ENCODE results near the gene CACNG4. TPM values are rescaled to one million over a fixed set of nuclear protein-coding genes. Genes with fewer than 3 reads are reported as not detected.

The CACNG4 gene
- total RNA-seq, 1 donor from 2014 or later = 27.5 TPM

- no peaks in the 10 kb centered on the region for H3K9me3 Mint-ChIP-seq
- H3K4me3 Mint-ChIP-seq = no peak overlapping the region
- no peak overlapping the region for H3K27ac Mint-ChIP-seq
- H3K27me3 Mint-ChIP-seq = peaks cover 3% of the 10 kb centered on the region
- H3K4me1 Mint-ChIP-seq (ENCODE audit: unreplicated experiment) = peaks cover 12% of the 10 kb centered on the region
- H3K36me3 Mint-ChIP-seq = no peaks in the 10 kb centered on the region
- DNase-seq (ENCODE audit: extremely low spot score, unreplicated experiment) = no peak
- TF ChIP-seq CTCF (conservative IDR thresholded peaks at IDR 0.05) = no peak
Measured at GRCh38 chr17:66957343-66957742, 7.2 kb upstream of the CACNG4 start.

- Mint-ChIP-seq H3K9me3 (no peaks in the 10 kb centered on the region), H3K27ac (peak overlapping the region; percentile 53), H3K27me3 (peaks cover 10% of the 10 kb centered on the region), H3K36me3 (no peaks in the 10 kb centered on the region), H3K4me3 (no peak overlapping the region), H3K4me1 (ENCODE audit: unreplicated experiment) (peaks cover 10% of the 10 kb centered on the region)
- no peak for TF ChIP-seq CTCF (conservative IDR thresholded peaks at IDR 0.05)
- no peak for DNase-seq (ENCODE audit: extremely low spot score, unreplicated experiment)
Measured at GRCh38 chr17:66957951-66958579, 6.4 kb upstream of the CACNG4 start.

GRCh38 chr17:66959641-66960375 lies 4.7 kb upstream of the CACNG4 start:
- H3K27me3 Mint-ChIP-seq = peaks cover 21% of the 10 kb centered on the region
- no peak for DNase-seq (ENCODE audit: extremely low spot score, unreplicated experiment)
- H3K4me3 Mint-ChIP-seq = no peak overlapping the region
- no peak overlapping the region for H3K27ac Mint-ChIP-seq
- H3K4me1 Mint-ChIP-seq (ENCODE audit: unreplicated experiment) = peaks cover 19% of the 10 kb centered on the region
- no peaks in the 10 kb centered on the region for H3K9me3 Mint-ChIP-seq
- no peaks in the 10 kb centered on the region for H3K36me3 Mint-ChIP-seq
- no peak for TF ChIP-seq CTCF (conservative IDR thresholded peaks at IDR 0.05)

DNA sequence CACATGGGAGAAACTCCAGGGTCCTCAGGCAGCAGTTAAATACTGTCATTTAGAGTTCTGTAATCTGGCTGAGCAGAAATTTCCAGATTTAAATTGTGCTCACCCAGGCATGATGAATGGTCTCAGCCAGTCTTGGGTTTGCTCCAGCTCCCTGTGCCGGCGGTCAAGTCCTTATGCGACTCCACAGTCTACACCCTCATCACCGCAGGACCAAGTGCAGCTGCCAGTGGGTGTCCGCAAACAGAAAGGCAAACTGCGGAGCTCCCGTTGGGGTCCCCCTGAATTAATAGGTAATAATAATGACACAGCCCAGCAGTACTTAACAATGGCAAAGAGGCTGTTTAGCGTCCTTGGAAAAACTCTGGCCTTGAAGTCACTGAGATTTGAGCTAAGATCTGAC lies 3.9 kb upstream of the CACNG4 start:
- Mint-ChIP-seq H3K36me3 (no peaks in the 10 kb centered on the region), H3K9me3 (no peaks in the 10 kb centered on the region), H3K4me1 (ENCODE audit: unreplicated experiment) (peaks cover 19% of the 10 kb centered on the region), H3K4me3 (no peak overlapping the region), H3K27ac (no peak overlapping the region), H3K27me3 (peaks cover 21% of the 10 kb centered on the region)
- no peak for DNase-seq (ENCODE audit: extremely low spot score, unreplicated experiment)
- TF ChIP-seq CTCF (conservative IDR thresholded peaks at IDR 0.05) = no peak

DNA sequence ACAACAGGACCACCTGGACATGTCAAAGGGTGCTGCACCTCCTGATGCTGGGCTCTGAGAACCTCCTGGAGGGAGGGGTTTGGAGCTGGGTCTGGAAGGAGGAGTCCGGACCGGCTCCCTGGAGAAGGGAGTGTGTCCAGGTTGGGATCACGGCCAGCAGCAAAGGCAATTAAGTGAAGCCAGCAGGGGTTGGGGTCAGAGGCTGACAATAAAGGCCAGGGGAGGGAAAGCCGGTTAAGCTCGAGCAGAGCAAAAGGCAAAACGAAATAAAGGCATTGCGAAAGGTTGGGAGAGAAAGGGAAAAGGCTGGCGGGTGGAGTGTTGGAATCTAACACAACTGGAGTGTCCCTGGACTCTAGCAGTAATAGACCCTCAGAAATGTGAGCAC lies 992 bp upstream of the CACNG4 start:
- no peaks in the 10 kb centered on the region for H3K9me3 Mint-ChIP-seq
- DNase-seq (ENCODE audit: extremely low spot score, unreplicated experiment) = no peak
- H3K4me3 Mint-ChIP-seq = peak overlapping the region; percentile 86
- H3K4me1 Mint-ChIP-seq (ENCODE audit: unreplicated experiment) = peaks cover 30% of the 10 kb centered on the region
- H3K36me3 Mint-ChIP-seq = no peaks in the 10 kb centered on the region
- no peak for TF ChIP-seq CTCF (conservative IDR thresholded peaks at IDR 0.05)
- peaks cover 40% of the 10 kb centered on the region for H3K27me3 Mint-ChIP-seq
- H3K27ac Mint-ChIP-seq = peak overlapping the region; percentile 70
